Dedifferentiated amniotic fluid mesenchymal stem cell (primary cell): ENCODE results near the gene ATXN7.

ENCODE experiments used
- DNase-seq: peaks from one replicate; pipeline ENCODE4 v3.0.0-alpha.2; 2016; ENCODE audit errors: extremely low spot score

The ATXN7 gene

GRCh38 chr3:63863150-63864007 lies at the start of gene ATXN7, which contains the start of gene THOC7:
TSS of gene ATXN7 (plus strand) at chr3:63863867. CDS start at chr3:63912599, 48,732 bp downstream.
TSS of gene THOC7 (minus strand) at chr3:63863805. CDS start at chr3:63863790, 15 bp downstream.
- peak; percentile 49 for DNase-seq

- no peak for DNase-seq
These were observed 49.4 kb upstream of the ATXN7 start for GRCh38 chr3:63814237-63814636.

GRCh38 chr3:63817225-63817624 lies 46.4 kb upstream of the ATXN7 start:
- DNase-seq = no peak

- DNase-seq = peak; percentile 62
These were observed 45.2 kb upstream of the ATXN7 start for GRCh38 chr3:63818282-63819150.

GRCh38 chr3:63819151-63819398 lies 44.6 kb upstream of the ATXN7 start, which contains the start of gene C3orf49:
TSS of gene C3orf49 (plus strand) at chr3:63819299. CDS start at chr3:63819472, 173 bp downstream.
- DNase-seq = no peak

GRCh38 chr3:63824309-63824708 lies 39.4 kb upstream of the ATXN7 start:
- DNase-seq = no peak

- no peak for DNase-seq
These were observed 33.1 kb upstream of the ATXN7 start for GRCh38 chr3:63830526-63830925.

- no peak for DNase-seq
These were observed 31.3 kb upstream of the ATXN7 start for GRCh38 chr3:63832395-63832794.

GRCh38 chr3:63841704-63842103 lies 22.0 kb upstream of the ATXN7 start:
- DNase-seq = no peak

- DNase-seq = no peak
These were observed 21.5 kb upstream of the ATXN7 start for GRCh38 chr3:63842127-63842526.

- no peak for DNase-seq
These were observed 18.5 kb upstream of the ATXN7 start for GRCh38 chr3:63845215-63845614.

GRCh38 chr3:63847718-63848450 lies 15.8 kb upstream of the ATXN7 start:
- DNase-seq = no peak

- DNase-seq = no peak
These were observed 14.5 kb upstream of the ATXN7 start for GRCh38 chr3:63849175-63849574.

- no peak for DNase-seq
These were observed 12.4 kb upstream of the ATXN7 start for GRCh38 chr3:63851287-63851686.

- no peak for DNase-seq
These were observed 10.6 kb upstream of the ATXN7 start for GRCh38 chr3:63853106-63853505.

GRCh38 chr3:63855333-63855940 lies 8.2 kb upstream of the ATXN7 start:
- no peak for DNase-seq

- no peak for DNase-seq
These were observed 6.4 kb upstream of the ATXN7 start for GRCh38 chr3:63857311-63857710.

GRCh38 chr3:63860776-63861175 lies 2.9 kb upstream of the ATXN7 start:
- no peak for DNase-seq

- no peak for DNase-seq
These were observed 2.4 kb upstream of the ATXN7 start for GRCh38 chr3:63861306-63861705.

- DNase-seq = no peak
These were observed 890 bp upstream of the ATXN7 start for GRCh38 chr3:63862804-63863149.

GRCh38 chr3:63864008-63864964 lies 619 bp downstream of the ATXN7 start:
- no peak for DNase-seq
